HepG2 (cell line): ENCODE measurements around the gene PDIA4. TPM values are rescaled to one million over a fixed set of nuclear protein-coding genes. Genes with fewer than 3 reads are reported as not detected.

Experiments
- BCL3 ChIP-seq: sonication (generic); formaldehyde crosslinking; IDR thresholded peaks from 2 replicates; pipeline ENCODE4 v1.5.1; 2020; ENCODE audit warnings: mild to moderate bottlenecking, missing genetic modification reagents, moderate library complexity
- CEBPG ChIP-seq: IDR thresholded peaks from 2 replicates; pipeline ENCODE4 v1.6.1; 2016
- CREM ChIP-seq, 2 experiments: sonication (generic) in 1 of 2; formaldehyde crosslinking in 1 of 2; IDR thresholded peaks; 2 replicates each; pipeline versions ENCODE4 v1.4.0 to v1.6.1; 2016 to 2020; ENCODE audit warnings: antibody characterized with exemption in 1 of 2, mild to moderate bottlenecking in 1 of 2, missing genetic modification reagents in 1 of 2
- E2F1 ChIP-seq: sonication (generic); formaldehyde crosslinking; IDR thresholded peaks from 2 replicates; pipeline ENCODE4 v1.5.0; 2020; ENCODE audit warnings: missing genetic modification reagents
- FOXM1 ChIP-seq: sonication (generic); formaldehyde crosslinking; IDR thresholded peaks from 2 replicates; pipeline ENCODE4 v1.5.0; 2020; ENCODE audit warnings: missing genetic modification reagents
- HDAC6 ChIP-seq: fragments of 200-600 bp; sonication (generic); IDR thresholded peaks from 2 replicates; pipeline ENCODE4 v1.7.0; 2017; ENCODE audit warnings: mild to moderate bottlenecking, antibody characterized with exemption, low read length, low read depth
- JDP2 ChIP-seq: sonication (generic); formaldehyde crosslinking; IDR thresholded peaks from 2 replicates; pipeline ENCODE4 v1.8.1; 2022; ENCODE audit warnings: missing genetic modification reagents, borderline replicate concordance
- KLF16 ChIP-seq, 2 experiments: sonication (generic) in 1 of 2; formaldehyde crosslinking in 1 of 2; IDR thresholded peaks; 2 replicates each; pipeline versions ENCODE4 v1.6.1 to v1.8.0; 2016 to 2023; ENCODE audit warnings: missing genetic modification reagents in 2 of 2, missing compliant biosample characterization in 1 of 2
- MTA3 ChIP-seq: sonication (generic); formaldehyde crosslinking; IDR thresholded peaks from 2 replicates; pipeline ENCODE4 v1.4.0; 2020; ENCODE audit warnings: missing genetic modification reagents
- MXD4 ChIP-seq: IDR thresholded peaks from 2 replicates; pipeline ENCODE4 v1.6.1; 2016; ENCODE audit warnings: mild to moderate bottlenecking, missing biosample characterization, missing genetic modification reagents
- NFYC ChIP-seq: IDR thresholded peaks from 2 replicates; pipeline ENCODE4 v1.6.1; 2016; ENCODE audit warnings: missing genetic modification reagents, missing compliant biosample characterization
- PPARG ChIP-seq: conservative IDR thresholded peaks from 2 replicates; pipeline ENCODE4 v1.6.1; 2016; ENCODE audit warnings: missing biosample characterization, missing genetic modification reagents
- RFXANK ChIP-seq: IDR thresholded peaks from 2 replicates; pipeline ENCODE4 v1.6.1; 2016
- RXRA ChIP-seq: sonication (generic); formaldehyde crosslinking; IDR thresholded peaks from 2 replicates; pipeline ENCODE4 v1.5.1; 2020; ENCODE audit warnings: missing genetic modification reagents
- SAP130 ChIP-seq: IDR thresholded peaks from 2 replicates; pipeline ENCODE4 v1.6.1; 2016; ENCODE audit warnings: low read depth
- SNAPC2 ChIP-seq: sonication (generic); formaldehyde crosslinking; IDR thresholded peaks from 2 replicates; pipeline ENCODE4 v1.8.1; 2022; ENCODE audit warnings: mild to moderate bottlenecking, missing genetic modification reagents
- SOX6 ChIP-seq, 2 experiments: fragments of 450-650 bp in 1 of 2; sonication (generic) in 1 of 2; formaldehyde crosslinking in 1 of 2; IDR thresholded peaks; 2 replicates each; pipeline versions ENCODE4 v1.4.0 to v1.6.1; 2017 to 2020; ENCODE audit warnings: antibody characterized with exemption in 1 of 2, mild to moderate bottlenecking in 1 of 2, missing genetic modification reagents in 1 of 2
- SP140L ChIP-seq: sonication (generic); formaldehyde crosslinking; IDR thresholded peaks from 2 replicates; pipeline ENCODE4 v1.4.0; 2020; ENCODE audit warnings: missing genetic modification reagents, borderline replicate concordance
- SUZ12 ChIP-seq: fragments of 150-350 bp; IDR thresholded peaks from 2 replicates; pipeline ENCODE4 v1.6.1; 2014; ENCODE audit warnings: low read depth, low read length
- TBX3 ChIP-seq: fragments of 450-650 bp; IDR thresholded peaks from 2 replicates; pipeline ENCODE4 v1.6.1; 2017; ENCODE audit warnings: antibody characterized with exemption, mild to moderate bottlenecking, inconsistent platforms, borderline replicate concordance
- TGIF2 ChIP-seq: IDR thresholded peaks from 2 replicates; pipeline ENCODE4 v1.6.1; 2016; ENCODE audit warnings: control low read depth, missing compliant biosample characterization
- ZC3H4 ChIP-seq: sonication (generic); formaldehyde crosslinking; IDR thresholded peaks from 2 replicates; pipeline ENCODE4 v1.4.0; 2020; ENCODE audit warnings: missing genetic modification reagents, borderline replicate concordance
- ZMYM2 ChIP-seq: sonication (generic); formaldehyde crosslinking; IDR thresholded peaks from 2 replicates; pipeline ENCODE4 v1.8.0; 2022; ENCODE audit warnings: mild to moderate bottlenecking, missing genetic modification reagents
- ZNF136 ChIP-seq: sonication (generic); formaldehyde crosslinking; IDR thresholded peaks from 2 replicates; pipeline ENCODE4 v1.8.1; 2022; ENCODE audit warnings: low read depth, mild to moderate bottlenecking, moderate library complexity, missing genetic modification reagents
- ZNF225 ChIP-seq: sonication (generic); formaldehyde crosslinking; IDR thresholded peaks from 2 replicates; pipeline ENCODE4 v1.4.0; 2020; ENCODE audit warnings: mild to moderate bottlenecking, missing genetic modification reagents
- ZNF24 ChIP-seq: fragments of 450-650 bp; IDR thresholded peaks from 2 replicates; pipeline ENCODE4 v1.6.1; 2017; ENCODE audit warnings: antibody characterized with exemption, mild to moderate bottlenecking
- ZNF589 ChIP-seq: sonication (generic); formaldehyde crosslinking; conservative IDR thresholded peaks from 2 replicates; pipeline ENCODE4 v1.8.0; 2022; ENCODE audit warnings: mild to moderate bottlenecking, moderate library complexity, missing genetic modification reagents
- ZNF598 ChIP-seq: sonication (generic); formaldehyde crosslinking; IDR thresholded peaks from 2 replicates; pipeline ENCODE4 v1.5.1; 2020; ENCODE audit warnings: mild to moderate bottlenecking, missing genetic modification reagents, borderline replicate concordance
- polyA plus RNA-seq, 8 experiments: library from polyadenylated mRNA; depleted of rRNA in 3 of 8; stranded (reverse) in 7 of 8; unstranded in 1 of 8; fragments of >200 nt; fragmentation: Illumina TruSeq in 4 of 8; extraction: Trizol in 4 of 8; gene quantifications; 2 replicates each; pipeline versions ENCODE4 v1.2.1 to v1.2.3, GENCODE V29; 2011 to 2016; ENCODE audit warnings: low read depth in 4 of 8, missing spikeins in 1 of 8, mixed read lengths in 1 of 8; ENCODE audit not compliant: insufficient read depth in 1 of 8
- total RNA-seq, 5 experiments: library from RNA; depleted of rRNA; stranded (reverse); fragments of >200 nt; fragmentation: Illumina TruSeq; extraction: Trizol; gene quantifications; 2 replicates each; pipeline ENCODE4 v1.2.3, GENCODE V29; 2016; ENCODE audit warnings: low read depth in 1 of 5
- TF ChIP-seq, protein P1 (sequence below): sonication (generic); formaldehyde crosslinking; IDR thresholded peaks from 2 replicates; pipeline ENCODE4 v1.8.1; 2022; ENCODE audit warnings: mild to moderate bottlenecking, missing genetic modification reagents

The PDIA4 gene
- total and polyA plus RNA-seq, 2 of the 13 experiments (the other 11 are each of a cell fraction or from before 2014, with no cell fraction given) = 278 to 402 TPM

- peak; percentile 60 for TF ChIP-seq SUZ12
- no peak for TF ChIP-seq JDP2 (CRISPR knock-in tag)
- peak; percentile 24; the same call in 1 of the 2 replicates for TF ChIP-seq BCL3
- TF ChIP-seq SOX6 (IDR thresholded peaks at IDR 0.05) = no peak
- peak; percentile 18; the same call in 1 of the 2 replicates for TF ChIP-seq SOX6 (CRISPR knock-in tag; IDR thresholded peaks at IDR 0.05)
- no peak for TF ChIP-seq ZNF225
- TF ChIP-seq E2F1 = peak; percentile 44
- TF ChIP-seq FOXM1 (CRISPR knock-in tag) = no peak
- TF ChIP-seq MTA3 = no peak
- peak; percentile 95 for TF ChIP-seq ZNF24
- TF ChIP-seq SAP130 = peak; percentile 48; the same call in 1 of the 2 replicates
- TF ChIP-seq TBX3 = no peak
- no peak for TF ChIP-seq ZNF589
- peak; percentile 33; the same call in 1 of the 2 replicates for TF ChIP-seq RFXANK (CRISPR knock-in tag)
- peak; percentile 75 for TF ChIP-seq NFYC (CRISPR knock-in tag)
- peak; percentile 100 for TF ChIP-seq SNAPC2
- peak; percentile 50 for TF ChIP-seq CEBPG (CRISPR knock-in tag)
- TF ChIP-seq, protein P1, sequence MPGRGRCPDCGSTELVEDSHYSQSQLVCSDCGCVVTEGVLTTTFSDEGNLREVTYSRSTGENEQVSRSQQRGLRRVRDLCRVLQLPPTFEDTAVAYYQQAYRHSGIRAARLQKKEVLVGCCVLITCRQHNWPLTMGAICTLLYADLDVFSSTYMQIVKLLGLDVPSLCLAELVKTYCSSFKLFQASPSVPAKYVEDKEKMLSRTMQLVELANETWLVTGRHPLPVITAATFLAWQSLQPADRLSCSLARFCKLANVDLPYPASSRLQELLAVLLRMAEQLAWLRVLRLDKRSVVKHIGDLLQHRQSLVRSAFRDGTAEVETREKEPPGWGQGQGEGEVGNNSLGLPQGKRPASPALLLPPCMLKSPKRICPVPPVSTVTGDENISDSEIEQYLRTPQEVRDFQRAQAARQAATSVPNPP (CRISPR knock-in tag) = peak; percentile 100
- TF ChIP-seq HDAC6 = no peak
- peak in 1 of 2 experiments; percentile 57; a peak in 1 of 4 replicates for TF ChIP-seq KLF16 (CRISPR knock-in tag; IDR thresholded peaks at IDR 0.05)
- TF ChIP-seq ZC3H4 (CRISPR knock-in tag) = no peak
- TF ChIP-seq TGIF2 = 0 out of 2 replicates have a peak, but pooled peaks have one; percentile 21
- peak; percentile 84 for TF ChIP-seq CREM (IDR thresholded peaks at IDR 0.05)
- no peak for TF ChIP-seq CREM (CRISPR knock-in tag; IDR thresholded peaks at IDR 0.05)
- no peak for TF ChIP-seq ZMYM2 (CRISPR knock-in tag)
- TF ChIP-seq ZNF598 (CRISPR knock-in tag) = peak; percentile 82; the same call in 1 of the 2 replicates
- TF ChIP-seq SP140L = peak; percentile 91
- 0 out of 2 replicates have a peak, but pooled peaks have one; percentile 28 for TF ChIP-seq ZNF136 (CRISPR knock-in tag)
- TF ChIP-seq PPARG (CRISPR knock-in tag) = peak; percentile 47
- 0 out of 2 replicates have a peak, but pooled peaks have one; percentile 12 for TF ChIP-seq RXRA (CRISPR knock-in tag)
- no peak for TF ChIP-seq MXD4 (CRISPR knock-in tag)
These were observed 41.1 kb downstream of the PDIA4 start (continued) for GRCh38 chr7:148987010-148987750.
